Activated effector memory CD4-positive, alpha-beta T cell treated with Interleukin-2 at 50 U/mL for 16 hours (primary cell): ENCODE results near the gene C1orf226.
"Not testable (repeated sequence)": the region's sequence is repeated elsewhere in the genome, so short reads cannot be mapped to it uniquely, and the experiment has no call there.

ENCODE experiments used
- DNase-seq: peaks from one replicate; pipeline ENCODE4 v3.0.0-alpha.2; 2020

Gene C1orf226

DNA sequence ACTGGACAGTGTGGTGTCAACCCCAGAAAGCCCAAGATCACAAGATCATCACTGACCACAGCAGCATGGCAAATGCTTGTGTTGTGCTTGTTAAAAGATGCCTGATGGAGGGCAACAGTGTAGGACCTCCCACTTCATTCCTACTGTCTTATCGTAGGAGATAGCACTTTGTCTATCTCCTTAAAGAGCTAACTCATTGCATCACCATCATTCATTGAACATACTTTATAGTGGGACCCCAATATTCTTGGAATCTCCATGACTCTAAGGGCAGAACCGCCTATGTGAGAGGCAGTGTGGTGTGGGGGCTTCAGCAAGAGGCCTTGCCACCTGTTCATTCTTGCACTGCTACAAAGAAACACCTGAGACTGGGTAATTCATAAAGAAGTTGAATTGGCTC lies 35.4 kb downstream of the C1orf226 start:
- DNase-seq = no peak

DNA sequence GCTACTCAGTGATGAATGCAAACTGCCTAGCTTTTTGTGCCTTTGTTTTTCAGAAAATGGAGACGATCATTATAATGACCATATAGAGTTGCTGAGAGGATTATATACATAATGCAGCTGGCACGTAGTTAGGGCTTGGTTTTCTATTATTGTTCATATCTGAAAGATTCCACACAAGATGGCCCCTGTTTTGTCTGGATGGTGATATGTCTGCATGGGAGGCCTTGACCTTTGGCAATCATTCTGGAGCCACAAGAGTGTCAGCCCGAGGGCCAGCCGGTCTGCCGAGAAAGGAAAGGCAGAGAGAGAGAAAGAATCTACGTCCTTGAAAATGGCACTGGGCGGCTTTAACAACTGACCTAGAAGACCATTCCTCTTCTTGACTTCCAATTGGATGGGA lies 36.1 kb downstream of the C1orf226 start:
- no peak for DNase-seq

DNA sequence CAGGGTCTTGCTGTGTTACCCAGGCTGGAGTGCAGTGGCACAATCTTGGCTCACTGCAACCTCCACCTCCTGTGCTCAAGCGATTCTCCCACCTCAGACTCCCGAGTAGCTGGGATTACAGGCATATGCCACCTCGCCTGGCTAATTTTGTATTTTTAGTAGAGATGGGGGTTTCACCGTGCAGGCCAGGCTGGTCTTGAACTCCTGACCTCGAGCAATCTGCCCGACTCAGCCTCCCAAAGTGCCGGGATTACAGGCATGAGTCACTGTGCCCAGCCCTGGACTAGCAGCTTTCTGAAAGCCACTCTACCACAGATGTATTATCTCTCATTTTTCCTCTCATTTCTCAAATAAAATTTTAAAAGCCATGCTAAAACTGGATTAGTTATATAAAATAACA lies 37.1 kb downstream of the C1orf226 start:
- DNase-seq = not testable (repeated sequence)

DNA sequence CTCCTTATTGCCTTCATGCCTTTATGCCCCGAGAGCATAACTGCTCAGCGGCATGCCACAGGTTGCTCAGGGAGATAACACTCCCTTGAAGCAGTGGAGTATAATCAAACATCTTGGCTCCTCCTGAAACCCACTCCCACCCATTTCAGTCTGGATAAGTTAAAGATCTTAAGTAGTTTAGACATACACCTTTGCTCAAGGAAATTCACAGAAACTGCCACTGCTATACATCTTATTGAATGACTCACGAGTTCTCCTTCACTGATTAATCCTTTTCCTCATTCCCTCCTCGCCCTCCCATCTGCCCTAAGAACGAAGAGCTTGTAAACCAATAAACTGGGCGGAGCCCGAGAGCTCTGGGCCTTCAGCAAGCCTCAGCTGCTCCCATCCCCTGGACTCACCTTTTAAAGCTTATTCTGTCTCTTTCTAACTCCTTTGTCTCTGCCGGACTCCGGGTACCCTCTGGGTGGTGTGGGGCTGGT lies 38.0 kb downstream of the C1orf226 start:
- DNase-seq = not testable (repeated sequence)

DNA sequence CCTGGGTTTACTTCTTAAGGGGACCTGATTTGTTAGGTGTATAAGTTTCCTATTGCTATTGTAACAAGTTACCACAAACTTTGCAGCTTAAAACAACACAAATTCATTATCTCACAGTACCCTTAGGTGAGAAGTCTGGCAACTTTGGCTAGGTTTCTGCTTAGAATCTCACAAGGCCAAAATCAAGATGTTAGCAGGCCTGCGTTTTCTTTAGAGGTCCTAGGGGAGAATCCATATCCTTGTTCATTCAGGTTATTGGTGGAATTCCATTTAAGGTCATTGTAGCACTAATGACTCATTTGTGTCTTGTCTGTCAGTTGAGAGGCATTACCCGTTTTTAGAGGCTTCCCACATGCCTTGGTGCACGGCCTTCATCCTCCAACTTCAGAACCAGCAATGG lies 38.6 kb downstream of the C1orf226 start:
- no peak for DNase-seq

DNA sequence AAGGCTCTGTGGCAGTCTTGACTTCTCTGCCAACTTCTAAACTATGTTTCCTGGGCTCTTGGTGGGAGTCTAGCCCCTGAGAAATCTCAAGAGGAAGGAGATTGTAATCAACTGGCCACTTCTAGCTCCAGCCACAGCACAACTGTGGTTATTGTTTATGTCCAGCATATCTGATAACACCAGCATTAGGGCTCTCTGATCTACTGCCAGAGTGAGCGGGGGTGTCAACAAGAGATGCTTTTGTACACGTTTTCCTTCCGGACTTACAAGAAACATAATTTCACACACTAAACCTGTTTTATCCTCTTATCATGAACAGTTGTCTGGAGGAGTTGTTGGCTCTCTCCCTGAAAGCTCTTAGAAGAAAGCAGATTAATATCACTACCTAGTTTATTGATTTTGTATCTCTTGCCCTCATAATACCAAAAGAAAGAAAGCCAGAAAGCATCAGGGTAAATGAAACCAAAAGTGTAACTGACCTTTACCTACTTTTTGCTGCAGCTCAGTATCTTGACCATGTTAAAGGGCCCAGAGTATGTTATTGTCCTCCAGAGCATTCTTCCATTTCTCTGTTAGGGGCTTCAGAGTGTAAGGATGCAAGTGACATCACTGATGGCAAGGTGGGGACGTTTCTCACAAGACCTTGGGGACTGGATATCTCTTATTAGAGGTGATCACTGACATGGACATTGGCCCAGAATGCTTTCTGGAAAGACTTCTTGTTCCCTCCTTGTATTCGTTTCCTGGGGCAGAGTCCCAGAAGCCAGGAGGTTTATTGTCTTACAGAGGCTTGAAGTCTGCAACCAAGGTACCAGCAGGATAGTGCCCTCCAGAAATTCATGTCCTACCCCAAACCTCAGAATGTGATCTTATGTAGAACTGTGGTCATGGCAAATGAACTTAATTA lies 40.0 kb downstream of the C1orf226 start:
- no peak for DNase-seq

DNA sequence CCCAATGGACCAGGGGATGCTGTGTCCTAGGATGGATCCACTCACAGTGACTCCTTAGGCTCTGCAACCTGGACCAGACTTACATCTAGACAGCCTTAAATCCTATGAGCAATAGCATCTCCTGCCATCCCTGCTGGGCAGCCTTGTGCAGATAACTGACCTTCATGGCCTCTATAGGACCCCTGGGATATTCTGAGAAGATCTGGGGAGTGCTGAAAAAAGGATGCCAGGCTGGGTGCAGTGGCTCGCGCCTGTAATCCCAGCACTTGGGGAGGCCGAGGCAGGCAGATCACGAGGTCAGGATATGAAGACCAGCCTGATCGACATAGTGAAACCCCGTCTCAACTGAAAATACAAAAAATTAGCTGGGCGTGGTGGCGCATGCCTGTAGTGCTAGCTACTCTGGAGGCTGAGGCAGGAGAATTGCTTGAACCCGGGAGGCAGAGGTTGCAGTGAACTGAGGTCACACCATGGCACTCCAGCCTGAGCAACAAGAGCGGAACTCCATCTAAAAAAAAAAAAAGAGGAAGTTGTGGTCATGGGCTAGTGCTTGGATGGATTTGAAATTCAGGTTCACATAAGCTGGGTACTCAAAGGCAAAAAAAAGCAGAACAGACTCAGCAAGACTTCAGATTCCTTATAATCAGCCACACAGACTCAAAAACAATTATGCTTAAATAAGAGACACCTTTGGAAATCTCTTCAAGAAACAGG lies 41.3 kb downstream of the C1orf226 start:
- no peak for DNase-seq

DNA sequence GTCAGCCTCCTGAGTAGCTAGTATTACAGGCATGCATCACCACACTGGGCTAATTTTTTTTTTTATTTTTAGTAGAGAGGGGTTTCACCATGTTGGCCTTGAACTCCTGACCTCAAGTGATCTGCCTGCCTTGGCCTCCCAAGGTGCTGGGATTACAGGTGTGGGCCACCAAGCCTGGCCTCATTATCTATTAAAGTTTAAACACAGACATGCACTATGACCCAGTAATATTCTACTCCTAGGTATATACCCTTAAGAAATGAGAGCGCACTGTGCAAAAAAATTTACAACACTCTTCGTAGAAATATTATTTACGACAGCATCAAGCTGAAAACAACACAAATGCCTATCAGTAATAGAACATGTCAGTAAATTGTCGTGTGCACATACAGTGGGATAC lies 49.1 kb downstream of the C1orf226 start:
- DNase-seq = no peak

DNA sequence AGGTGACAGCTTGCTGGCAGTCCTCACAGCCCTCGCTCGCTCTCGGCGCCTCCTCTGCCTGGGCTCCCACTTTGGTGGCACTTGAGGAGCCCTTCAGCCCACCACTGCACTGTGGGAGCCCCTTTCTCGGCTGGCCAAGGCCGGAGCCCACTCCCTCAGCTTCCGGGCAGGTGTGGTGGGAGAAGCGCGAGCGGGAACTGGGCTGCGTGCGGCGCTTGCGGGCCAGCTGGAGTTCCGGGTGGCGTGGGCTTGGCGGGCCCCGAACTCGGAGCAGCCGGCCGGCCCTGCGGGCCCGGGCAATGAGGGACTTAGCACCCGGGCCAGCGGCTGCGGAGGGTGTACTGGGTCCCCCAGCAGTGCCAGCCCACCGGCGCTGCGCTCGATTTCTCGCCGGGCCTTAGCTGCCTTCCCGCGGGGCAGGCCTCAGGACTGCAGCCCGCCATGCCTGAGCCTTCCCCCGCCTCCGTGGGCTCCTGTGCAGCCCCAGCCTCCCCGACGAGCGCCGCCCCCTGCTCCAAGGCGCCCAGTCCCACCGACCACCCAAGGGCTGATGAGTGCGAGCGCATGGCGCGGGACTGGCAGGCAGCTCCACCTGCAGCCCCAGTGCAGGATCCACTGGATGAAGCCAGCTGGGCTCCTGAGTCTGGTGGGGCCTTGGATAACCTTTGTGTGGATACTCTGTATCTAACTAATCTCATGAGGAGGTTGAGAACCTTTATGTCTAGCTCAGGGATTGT lies 51.6 kb downstream of the C1orf226 start:
- not testable (repeated sequence) for DNase-seq
